GM18868 (cell line): Measurements from ENCODE around the gene NCL.
"Not testable (repeated sequence)": the region's sequence is repeated elsewhere in the genome, so short reads cannot be mapped to it uniquely, and the experiment has no call there.

Experiments
- ATAC-seq: cut with Tn5 transposase; IDR thresholded peaks from one replicate; pipeline ENCODE4 v1.9.1; 2021; ENCODE audit warnings: mild to moderate bottlenecking, moderate library complexity; ENCODE audit not compliant: unreplicated experiment

Gene NCL

GRCh38 chr2:231433990-231434389 is 30.3 kb downstream of the NCL start:
- ATAC-seq: no peak

GRCh38 chr2:231431606-231432005 is 32.7 kb downstream of the NCL start:
- no peak for ATAC-seq

GRCh38 chr2:231430437-231430836 is 33.8 kb downstream of the NCL start:
- not testable (repeated sequence) for ATAC-seq

GRCh38 chr2:231429901-231430300 is 34.4 kb downstream of the NCL start:
- no peak for ATAC-seq

- no peak for ATAC-seq
Measured at GRCh38 chr2:231429152-231429551, 35.1 kb downstream of the NCL start.

- ATAC-seq: no peak
Measured at GRCh38 chr2:231427116-231427515, 37.2 kb downstream of the NCL start.

GRCh38 chr2:231425811-231426703 is 38.2 kb downstream of the NCL start:
- ATAC-seq: no peak

GRCh38 chr2:231425291-231425810 is 38.9 kb downstream of the NCL start:
- no peak for ATAC-seq

- ATAC-seq: no peak
Measured at GRCh38 chr2:231423176-231423575, 41.1 kb downstream of the NCL start.

- ATAC-seq: no peak
Measured at GRCh38 chr2:231422056-231422455, 42.2 kb downstream of the NCL start.

- no peak for ATAC-seq
Measured at GRCh38 chr2:231421051-231421580, 43.2 kb downstream of the NCL start.

GRCh38 chr2:231418820-231419640 is 45.3 kb downstream of the NCL start:
- ATAC-seq: no peak

- ATAC-seq: no peak
Measured at GRCh38 chr2:231415029-231415428, 49.3 kb downstream of the NCL start.

GRCh38 chr2:231413921-231414476 is 50.3 kb downstream of the NCL start:
- no peak for ATAC-seq

- ATAC-seq: no peak
Measured at GRCh38 chr2:231413456-231413855, 50.8 kb downstream of the NCL start.

- ATAC-seq: no peak
Measured at GRCh38 chr2:231412618-231412963, 51.7 kb downstream of the NCL start.

GRCh38 chr2:231411831-231412617 is 52.3 kb downstream of the NCL start:
- ATAC-seq: peak; percentile 95

GRCh38 chr2:231411237-231411636 is 53.0 kb downstream of the NCL start:
- no peak for ATAC-seq

- ATAC-seq: no peak
Measured at GRCh38 chr2:231410293-231411004, 53.8 kb downstream of the NCL start.

GRCh38 chr2:231409776-231410175 is 54.5 kb downstream of the NCL start:
- ATAC-seq: no peak
